K562 (cell line): ENCODE data around the gene CGB3. TPM values are rescaled to one million over a fixed set of nuclear protein-coding genes. Genes with fewer than 3 reads are reported as not detected.

Source experiments
- ATAC-seq: fragments of 200-7000 bp; cut with Tn5 transposase; 3 replicates; pipeline ENCODE4 v1.9.1; 2020; ENCODE audit warnings: moderate library complexity
- BruUV-seq: library from RNA; stranded (reverse); fragments of 400-500 nt; replicated peaks from 2 replicates; lab custom pipeline; 2021; lab: Mats Ljungman, UMichigan
- CTCF ChIA-PET: fragments of 300-600 bp; formaldehyde crosslinking; extraction: SDS; loops from one replicate; lab custom pipeline; 2021; ENCODE audit warnings: low intra/inter-chr PET ratio; lab: Yijun Ruan, JAX
- POLR2A ChIA-PET: fragments of 300-600, 350-650 bp; sonication (Branson Sonifier 250); formaldehyde crosslinking; extraction: SDS; loops from one replicate; lab custom pipeline; 2021; ENCODE audit warnings: antibody characterized with exemption, inconsistent platforms; lab: Yijun Ruan, JAX
- DNase-seq, 4 experiments: peaks; one replicate each; pipeline versions ENCODE4 v3.0.0 to v3.0.0-alpha.2; 2011 to 2018; ENCODE audit warnings: low spot score in 3 of 4, mixed read lengths in 3 of 4; ENCODE audit errors: extremely low read depth in 1 of 4
- FAIRE-seq: peaks from 2 replicates; lab custom pipeline; 2011; peaks lifted over from hg19 to GRCh38; lab: Jason Lieb, UNC
- H2AFZ ChIP-seq: 2 replicates; pipeline ENCODE4 v1.6.0; 2011; ENCODE audit warnings: low read depth, low read length, control low read depth, inconsistent platforms
- H3K27ac ChIP-seq: fragments of 200-600 bp; 3 replicates; pipeline ENCODE4 v1.8.0; 2011; ENCODE audit warnings: low read depth, mild to moderate bottlenecking, control low read depth, inconsistent platforms, low read length, moderate library complexity, mixed read lengths; ENCODE audit errors: extremely low read depth
- H3K27me3 ChIP-seq, 2 experiments: fragments of 300-600 bp in 1 of 2; 2 replicates in 1 of 2; 3 replicates in 1 of 2; pipeline versions ENCODE4 v1.6.0 to v1.8.0; 2011; ENCODE audit warnings: inconsistent platforms in 2 of 2, low read length in 2 of 2, mild to moderate bottlenecking in 1 of 2, mixed read lengths in 1 of 2, moderate library complexity in 1 of 2; ENCODE audit not compliant: control insufficient read depth in 2 of 2, insufficient read depth in 2 of 2
- H3K36me3 ChIP-seq: fragments of 300-600 bp; 3 replicates; pipeline ENCODE4 v1.8.0; 2011; ENCODE audit warnings: mild to moderate bottlenecking, low read length, inconsistent platforms; ENCODE audit not compliant: control insufficient read depth, insufficient read depth
- H3K4me1 ChIP-seq, 2 experiments: fragments of 200-600 bp in 1 of 2; replicated peaks in 1 of 2; 2 replicates in 1 of 2; 3 replicates in 1 of 2; pipeline versions ENCODE4 v1.5.1 to v1.8.0; 2011; ENCODE audit warnings: inconsistent platforms in 2 of 2, low read length in 2 of 2, mild to moderate bottlenecking in 1 of 2, mixed read lengths in 1 of 2, moderate library complexity in 1 of 2; ENCODE audit not compliant: control insufficient read depth in 2 of 2, insufficient read depth in 2 of 2
- H3K4me2 ChIP-seq: 2 replicates; pipeline ENCODE4 v1.6.1; 2011; ENCODE audit warnings: low read length, control low read depth, inconsistent platforms, mixed read lengths; ENCODE audit not compliant: insufficient read depth
- H3K4me3 ChIP-seq: fragments of 200-600 bp; sonication (generic), shearing (Covaris generic); 2 replicates; pipeline ENCODE4 v1.5.1; 2016; ENCODE audit warnings: control low read depth, inconsistent platforms
- H3K79me2 ChIP-seq: fragments of 200-600 bp; 3 replicates; pipeline ENCODE4 v1.8.0; 2011; ENCODE audit warnings: low read length, inconsistent platforms; ENCODE audit not compliant: control insufficient read depth, insufficient read depth
- H3K9ac ChIP-seq, 2 experiments: 2 replicates each; pipeline versions ENCODE4 v1.6.0 to v1.6.1; 2011; ENCODE audit warnings: low read depth in 2 of 2, low read length in 2 of 2, control low read depth in 1 of 2, inconsistent platforms in 1 of 2, mild to moderate bottlenecking in 1 of 2, mixed read lengths in 1 of 2; ENCODE audit not compliant: insufficient read depth in 1 of 2
- H3K9me1 ChIP-seq: one replicate; pipeline ENCODE4 v1.6.0; 2011; ENCODE audit warnings: inconsistent platforms, mild to moderate bottlenecking, low read length, moderate library complexity; ENCODE audit not compliant: control insufficient read depth, insufficient read depth
- H3K9me3 ChIP-seq: replicated peaks from 2 replicates; pipeline ENCODE4 v1.5.1; 2011; ENCODE audit warnings: low read depth, low read length, inconsistent platforms; ENCODE audit not compliant: control insufficient read depth, insufficient read depth
- H4K20me1 ChIP-seq: replicated peaks from 2 replicates; pipeline ENCODE4 v1.6.1; 2011; ENCODE audit warnings: low read length, inconsistent platforms, mixed read lengths; ENCODE audit not compliant: control insufficient read depth, insufficient read depth
- HNRNPUL1 ChIP-seq: fragments of 200-400 bp; formaldehyde crosslinking; IDR thresholded peaks from 2 replicates; pipeline ENCODE4 v1.6.1; 2017; ENCODE audit warnings: low read length
- MYNN ChIP-seq, 2 experiments: sonication (generic); formaldehyde crosslinking in 1 of 2; IDR thresholded peaks; 2 replicates each; pipeline versions ENCODE4 v1.5.0 to v1.6.1; 2016 to 2020; ENCODE audit warnings: antibody characterized with exemption in 1 of 2, missing genetic modification reagents in 1 of 2
- NFIC ChIP-seq: fragments of 450-650 bp; IDR thresholded peaks from 2 replicates; pipeline ENCODE4 v1.6.1; 2017; ENCODE audit warnings: mild to moderate bottlenecking, inconsistent platforms
- THRAP3 ChIP-seq: fragments of 450-650 bp; IDR thresholded peaks from 2 replicates; pipeline ENCODE4 v1.6.1; 2016; ENCODE audit warnings: mild to moderate bottlenecking, inconsistent platforms, borderline replicate concordance
- ZC3H4 ChIP-seq: sonication (generic); formaldehyde crosslinking; IDR thresholded peaks from 2 replicates; pipeline ENCODE4 v1.9.0; 2021; ENCODE audit warnings: missing genetic modification reagents, borderline replicate concordance
- ZNF224 ChIP-seq: sonication (generic); formaldehyde crosslinking; IDR thresholded peaks from 2 replicates; pipeline ENCODE4 v1.8.0; 2022; ENCODE audit warnings: mild to moderate bottlenecking, missing genetic modification reagents
- ZNF766 ChIP-seq: fragments of 200-800 bp; sonication (Bioruptor generic); conservative IDR thresholded peaks from 2 replicates; pipeline ENCODE4 v1.6.1; 2016; ENCODE audit warnings: missing genetic modification characterization, missing compliant biosample characterization
- WGBS: fragments of 100-300 bp; shearing (Covaris generic); methylation state at CpG from one replicate; pipeline ENCODE4 v1.1.6; 2016; ENCODE audit warnings: low coverage, mixed read lengths; ENCODE audit not compliant: insufficient coverage; ENCODE audit errors: missing lambda C conversion rate; 5-methylcytosine and 5-hydroxymethylcytosine counted together
- in situ Hi-C: fragments of 300-500 bp; cut with MboI; formaldehyde crosslinking; loops from 4 replicates; pipeline ENCODE4 v1.15.0; 2018; ENCODE audit warnings: inconsistent platforms, mixed read lengths
- intact Hi-C: fragments of 100-400 bp; cut with micrococcal nuclease; formaldehyde crosslinking; loops from 2 replicates; pipeline ENCODE4 v1.14.2; 2022
- polyA plus RNA-seq, 8 experiments: library from polyadenylated mRNA; depleted of rRNA in 4 of 8; stranded (reverse) in 5 of 8; unstranded in 3 of 8; fragments of >200 nt; fragmentation: Nextera tagmentation in 2 of 8; fragmentation: Illumina TruSeq in 1 of 8; extraction: Ambion mirVana in 2 of 8; extraction: Trizol in 1 of 8; gene quantifications; 2 replicates each; pipeline versions ENCODE4 v1.2.1 to v1.2.3, GENCODE V29; 2011 to 2014; ENCODE audit warnings: inconsistent platforms in 1 of 8, missing spikeins in 1 of 8
- total RNA-seq, 7 experiments: library from RNA; depleted of rRNA in 6 of 7; stranded (reverse); fragments of >200 nt in 6 of 7; fragmentation: Illumina TruSeq in 2 of 7; extraction: Trizol in 2 of 7; gene quantifications; 2 replicates each; pipeline versions ENCODE4 v1.2.1 to v1.2.3, GENCODE V29; 2011 to 2021; ENCODE audit warnings: low replicate concordance in 1 of 7
- TF ChIP-seq, protein P1 (sequence below): fragments of 450-650 bp; IDR thresholded peaks from 2 replicates; pipeline ENCODE4 v1.6.1; 2014; ENCODE audit warnings: low read depth, mild to moderate bottlenecking, moderate library complexity, borderline replicate concordance
- TF ChIP-seq, protein P2 (sequence below): fragments of 450-650 bp; conservative IDR thresholded peaks from 2 replicates; pipeline ENCODE4 v1.6.1; 2016; ENCODE audit warnings: missing genetic modification characterization, low read depth, mild to moderate bottlenecking, missing compliant biosample characterization, moderate library complexity

Gene CGB3
- total and polyA plus RNA-seq, 9 of the 15 experiments (the other 6 are each of a cell fraction or from before 2014, with no cell fraction given) = not detected

DNA sequence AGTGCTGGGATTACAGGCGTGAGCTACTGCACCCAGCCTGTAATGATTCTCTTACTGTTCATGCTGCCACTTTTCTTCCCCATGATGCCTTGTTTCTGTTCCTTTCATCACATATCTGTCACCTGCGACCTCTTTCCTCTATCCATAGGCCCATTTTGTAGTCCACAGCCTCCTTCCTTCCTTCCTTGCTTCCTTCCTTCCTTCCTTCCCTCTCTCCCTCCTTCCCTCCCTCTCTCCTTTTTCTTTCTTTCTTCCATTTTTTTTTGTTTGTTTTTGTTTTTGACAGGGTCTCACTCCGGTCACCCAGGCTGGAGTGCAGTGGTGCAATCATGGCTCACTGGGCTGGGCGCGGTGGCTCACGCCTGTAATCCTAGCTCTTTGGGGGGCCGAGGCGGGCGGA is 35.3 kb downstream of the CGB3 start:
- ChIA-PET CTCF (no interaction called here), POLR2A (interaction anchor here (0.6 kb wide), 1 partner anchor 113 kb away, joined by 3 read pairs; no protein-coding TSS in a partner anchor)
- Histone ChIP-seq H3K9me3 (no peaks in the 10 kb centered on the region), H3K4me3 (no peak overlapping the region), H3K27ac (no peak overlapping the region), H4K20me1 (no peaks in the 10 kb centered on the region), H3K4me1 (peaks cover 5 to 26% of the 10 kb centered on the region in 2 experiments; a peak in 4 of 5 replicates), H3K27me3 (no peaks in the 10 kb centered on the region), H3K4me2 (no peak overlapping the region), H3K9me1 (no peaks in the 10 kb centered on the region), H2AFZ (no peak overlapping the region), H3K9ac (no peak overlapping the region), H3K36me3 (peaks cover 54% of the 10 kb centered on the region), H3K79me2 (peaks cover 31% of the 10 kb centered on the region)
- FAIRE-seq (no peak), ATAC-seq (no peak), DNase-seq (no peak)
- intact Hi-C loops (no loop called here), in situ Hi-C loops (no loop called here)
- TF ChIP-seq, protein P1, sequence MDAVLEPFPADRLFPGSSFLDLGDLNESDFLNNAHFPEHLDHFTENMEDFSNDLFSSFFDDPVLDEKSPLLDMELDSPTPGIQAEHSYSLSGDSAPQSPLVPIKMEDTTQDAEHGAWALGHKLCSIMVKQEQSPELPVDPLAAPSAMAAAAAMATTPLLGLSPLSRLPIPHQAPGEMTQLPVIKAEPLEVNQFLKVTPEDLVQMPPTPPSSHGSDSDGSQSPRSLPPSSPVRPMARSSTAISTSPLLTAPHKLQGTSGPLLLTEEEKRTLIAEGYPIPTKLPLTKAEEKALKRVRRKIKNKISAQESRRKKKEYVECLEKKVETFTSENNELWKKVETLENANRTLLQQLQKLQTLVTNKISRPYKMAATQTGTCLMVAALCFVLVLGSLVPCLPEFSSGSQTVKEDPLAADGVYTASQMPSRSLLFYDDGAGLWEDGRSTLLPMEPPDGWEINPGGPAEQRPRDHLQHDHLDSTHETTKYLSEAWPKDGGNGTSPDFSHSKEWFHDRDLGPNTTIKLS = no peak
- TF ChIP-seq NFIC (no peak), ZNF766 (CRISPR knock-in tag) (no peak), THRAP3 (no peak), HNRNPUL1 (no peak), MYNN (IDR thresholded peaks at IDR 0.05) (no peak), MYNN (CRISPR knock-in tag; IDR thresholded peaks at IDR 0.05) (no peak), ZC3H4 (CRISPR knock-in tag) (no peak), ZNF224 (CRISPR knock-in tag) (no peak)
- TF ChIP-seq, protein P2, sequence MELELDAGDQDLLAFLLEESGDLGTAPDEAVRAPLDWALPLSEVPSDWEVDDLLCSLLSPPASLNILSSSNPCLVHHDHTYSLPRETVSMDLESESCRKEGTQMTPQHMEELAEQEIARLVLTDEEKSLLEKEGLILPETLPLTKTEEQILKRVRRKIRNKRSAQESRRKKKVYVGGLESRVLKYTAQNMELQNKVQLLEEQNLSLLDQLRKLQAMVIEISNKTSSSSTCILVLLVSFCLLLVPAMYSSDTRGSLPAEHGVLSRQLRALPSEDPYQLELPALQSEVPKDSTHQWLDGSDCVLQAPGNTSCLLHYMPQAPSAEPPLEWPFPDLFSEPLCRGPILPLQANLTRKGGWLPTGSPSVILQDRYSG (tag) = no peak
- no TSS peak for BruUV-seq
- 95% methylated on average over 9 of the region's 9 CpGs for WGBS
